HepG2 (cell line): ENCODE results near the gene C11orf86. TPM values are rescaled to one million over a fixed set of nuclear protein-coding genes. Genes with fewer than 3 reads are reported as not detected.
A peak's percentile ranks its signal among the peaks of the same experiment; 100 is the strongest.

Experiments used
- ASH2L ChIP-seq: fragments of 300-600, 200-600 bp; sonication (generic); IDR thresholded peaks from 2 replicates; pipeline ENCODE4 v1.7.0; 2017; ENCODE audit warnings: low read depth, mild to moderate bottlenecking, moderate library complexity, mixed read lengths, low read length; ENCODE audit not compliant: insufficient read length
- ATF2 ChIP-seq: sonication (generic); formaldehyde crosslinking; IDR thresholded peaks from 2 replicates; pipeline ENCODE4 v1.4.0; 2020; ENCODE audit warnings: missing genetic modification reagents
- ATF7-NPFF ChIP-seq: sonication (generic); formaldehyde crosslinking; IDR thresholded peaks from 2 replicates; pipeline ENCODE4 v1.8.1; 2023; ENCODE audit warnings: mild to moderate bottlenecking, low read depth, missing genetic modification reagents, moderate library complexity
- NCOA1 ChIP-seq: sonication (generic); formaldehyde crosslinking; IDR thresholded peaks from 2 replicates; pipeline ENCODE4 v1.9.0; 2021; ENCODE audit warnings: missing genetic modification reagents
- NR2C2 ChIP-seq: sonication (generic); formaldehyde crosslinking; IDR thresholded peaks from 2 replicates; pipeline ENCODE4 v1.4.0; 2020; ENCODE audit warnings: missing genetic modification reagents, mild to moderate bottlenecking, moderate library complexity, borderline replicate concordance
- RARA ChIP-seq: IDR thresholded peaks from 2 replicates; pipeline ENCODE4 v1.6.1; 2016; ENCODE audit warnings: missing genetic modification reagents, missing compliant biosample characterization
- RFX5 ChIP-seq: IDR thresholded peaks from 2 replicates; pipeline ENCODE4 v1.6.1; 2011; ENCODE audit warnings: low read depth, low read length, improper control_type of control experiment
- SRF ChIP-seq: IDR thresholded peaks from 2 replicates; pipeline ENCODE4 v1.6.1; 2011; ENCODE audit warnings: mild to moderate bottlenecking, low read depth, low read length, moderate library complexity
- STAT6 ChIP-seq: sonication (generic); formaldehyde crosslinking; IDR thresholded peaks from 2 replicates; pipeline ENCODE4 v1.4.0; 2020; ENCODE audit warnings: missing genetic modification reagents, mild to moderate bottlenecking, borderline replicate concordance
- ZNF512B ChIP-seq: sonication (generic); formaldehyde crosslinking; IDR thresholded peaks from 2 replicates; pipeline ENCODE4 v1.5.1; 2020; ENCODE audit warnings: missing genetic modification reagents, mild to moderate bottlenecking, borderline replicate concordance
- ZNF569 ChIP-seq: sonication (generic); formaldehyde crosslinking; IDR thresholded peaks from 2 replicates; pipeline ENCODE4 v1.5.0; 2020; ENCODE audit warnings: mild to moderate bottlenecking, missing genetic modification reagents, moderate library complexity, borderline replicate concordance
- ZNF646 ChIP-seq: sonication (generic); formaldehyde crosslinking; IDR thresholded peaks from 2 replicates; pipeline ENCODE4 v1.9.0; 2021; ENCODE audit warnings: mild to moderate bottlenecking, missing genetic modification reagents
- polyA plus RNA-seq, 8 experiments: library from polyadenylated mRNA; depleted of rRNA in 3 of 8; stranded (reverse) in 7 of 8; unstranded in 1 of 8; fragments of >200 nt; fragmentation: Illumina TruSeq in 4 of 8; extraction: Trizol in 4 of 8; gene quantifications; 2 replicates each; pipeline versions ENCODE4 v1.2.1 to v1.2.3, GENCODE V29; 2011 to 2016; ENCODE audit warnings: low read depth in 4 of 8, missing spikeins in 1 of 8, mixed read lengths in 1 of 8; ENCODE audit not compliant: insufficient read depth in 1 of 8
- total RNA-seq, 5 experiments: library from RNA; depleted of rRNA; stranded (reverse); fragments of >200 nt; fragmentation: Illumina TruSeq; extraction: Trizol; gene quantifications; 2 replicates each; pipeline ENCODE4 v1.2.3, GENCODE V29; 2016; ENCODE audit warnings: low read depth in 1 of 5

C11orf86 gene
- total and polyA plus RNA-seq, 2 of the 13 experiments (the other 11 are each of a cell fraction or from before 2014, with no cell fraction given) = 0.11 to 0.18 TPM

- TF ChIP-seq ZNF646 (CRISPR knock-in tag) = peak; percentile 77
- TF ChIP-seq RARA (CRISPR knock-in tag) = peak; percentile 97
- no peak for TF ChIP-seq RFX5
- TF ChIP-seq NR2C2 (CRISPR knock-in tag) = peak; percentile 87; the same call in 1 of the 2 replicates
- TF ChIP-seq ASH2L = peak; percentile 29
- TF ChIP-seq ZNF512B (CRISPR knock-in tag) = no peak
- TF ChIP-seq SRF = no peak
- no peak; the same call in 1 of the 2 replicates for TF ChIP-seq STAT6 (CRISPR knock-in tag)
- peak; percentile 80 for TF ChIP-seq ATF2 (CRISPR knock-in tag)
- no peak for TF ChIP-seq NCOA1
- TF ChIP-seq ZNF569 (CRISPR knock-in tag) = no peak
- TF ChIP-seq ATF7-NPFF (CRISPR knock-in tag) = no peak
Observed at GRCh38 chr11:66970807-66971442, 4.2 kb upstream of the C11orf86 start (continued).
